HG03342 (cell line): ENCODE data around the gene SIX1.

Source experiments
- ATAC-seq: cut with Tn5 transposase; IDR thresholded peaks from one replicate; pipeline ENCODE4 v1.9.1; 2021; ENCODE audit warnings: mild to moderate bottlenecking, moderate library complexity; ENCODE audit not compliant: unreplicated experiment

Gene SIX1

DNA sequence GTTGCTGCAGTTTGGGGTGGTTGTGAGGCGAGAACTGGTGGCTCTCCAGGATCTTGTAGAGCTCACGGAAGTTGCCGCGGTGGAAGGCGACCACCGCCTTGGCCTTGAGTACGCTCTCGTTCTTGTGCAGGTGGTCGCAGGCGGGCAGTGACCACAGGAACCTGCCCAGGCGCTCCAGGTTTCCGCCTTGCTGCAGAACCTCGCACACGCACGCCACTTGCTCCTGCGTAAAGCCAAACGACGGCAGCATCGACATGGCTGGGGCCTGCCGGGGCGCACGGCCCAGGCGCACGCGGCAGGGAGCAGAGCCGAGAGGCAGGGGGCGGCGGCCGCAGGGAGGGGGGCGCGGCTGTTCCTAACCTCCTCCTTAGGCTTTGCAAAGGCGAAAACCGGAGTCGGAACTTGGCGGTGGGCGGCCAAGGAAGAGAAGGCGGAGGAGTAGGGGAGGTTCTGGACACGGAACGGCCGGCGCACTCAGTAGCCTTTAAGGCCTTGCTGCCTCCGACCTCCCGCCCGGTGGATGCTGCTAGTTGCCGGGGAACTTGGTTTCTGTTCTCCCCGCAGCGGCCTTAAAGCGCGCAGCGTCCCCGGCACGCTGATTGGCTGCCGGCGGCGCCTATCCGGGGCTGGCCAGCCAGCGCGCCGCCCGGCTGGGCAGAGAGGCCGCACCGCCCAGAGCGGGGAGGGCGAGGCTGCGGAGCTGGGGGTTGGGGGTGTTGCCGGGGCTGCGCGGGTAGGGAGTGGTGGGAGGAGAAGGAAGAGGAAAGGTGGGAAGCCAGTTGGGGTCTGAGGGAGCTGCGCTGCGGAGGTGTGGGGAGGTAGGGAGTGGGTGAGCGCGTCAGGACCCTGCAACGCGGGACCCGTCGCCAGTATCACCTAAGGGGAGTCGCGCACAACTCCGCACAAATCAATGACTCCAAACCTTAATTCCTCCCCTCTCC lies at the start of gene SIX1:
Gene SIX1, minus strand, starts transcription at position 544 of the 941 bp plus-strand sequence. Its CDS starts 288 bp downstream, at position 256.
- peak; percentile 59 for ATAC-seq

DNA sequence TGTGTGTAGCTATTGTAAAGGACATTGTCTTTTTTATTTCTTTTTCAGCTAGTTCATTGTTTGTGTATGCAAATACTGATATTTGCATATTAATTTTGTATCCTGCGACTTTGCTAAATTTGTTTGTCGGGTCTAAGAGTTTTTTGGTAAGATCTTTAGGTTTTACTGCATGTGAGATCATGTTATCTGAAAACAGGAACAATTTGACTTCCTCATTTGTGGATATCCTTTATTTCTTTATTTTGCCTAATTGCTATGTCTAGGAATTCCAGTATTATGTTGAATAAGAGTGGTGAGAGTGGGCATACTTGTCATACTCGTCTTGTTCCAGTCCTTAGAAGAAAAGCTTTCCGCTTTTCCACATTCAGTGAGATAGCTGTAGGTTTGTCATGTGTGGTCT lies 46.0 kb upstream of the SIX1 start:
- ATAC-seq: no peak

DNA sequence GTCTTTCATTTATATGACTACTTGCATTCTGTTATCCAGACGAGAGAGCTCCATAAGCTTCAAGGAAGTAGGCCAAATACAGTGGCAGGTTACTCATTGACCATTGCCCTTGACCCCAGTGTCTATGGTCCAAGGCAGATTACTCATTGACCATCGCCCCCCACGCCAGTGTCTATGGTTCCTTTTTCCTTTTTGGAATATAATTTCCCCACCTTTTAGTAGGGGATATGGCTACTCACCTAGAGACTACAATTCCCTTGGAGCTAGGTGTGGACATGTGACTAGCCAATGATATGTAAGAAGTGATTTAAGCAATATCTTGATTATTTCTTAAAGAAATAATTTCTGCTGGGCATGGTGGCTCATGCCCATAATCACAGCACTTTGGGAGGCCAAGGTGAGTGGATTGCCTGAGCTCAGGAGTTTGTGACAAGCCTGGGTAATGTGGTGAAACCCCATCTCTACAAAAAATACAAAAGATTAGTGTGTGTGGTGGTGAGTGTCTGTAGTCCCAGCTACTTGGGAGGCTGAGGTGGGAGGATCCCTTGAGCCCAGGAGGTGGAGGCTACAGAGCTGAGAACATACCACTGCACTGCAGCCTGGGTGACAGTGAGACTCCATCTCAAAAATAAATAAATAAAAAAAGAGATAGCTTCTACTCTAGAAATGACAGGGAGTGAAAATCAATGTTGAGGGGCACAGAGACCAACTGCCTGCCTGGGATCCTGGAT lies 42.3 kb upstream of the SIX1 start:
- no peak for ATAC-seq

DNA sequence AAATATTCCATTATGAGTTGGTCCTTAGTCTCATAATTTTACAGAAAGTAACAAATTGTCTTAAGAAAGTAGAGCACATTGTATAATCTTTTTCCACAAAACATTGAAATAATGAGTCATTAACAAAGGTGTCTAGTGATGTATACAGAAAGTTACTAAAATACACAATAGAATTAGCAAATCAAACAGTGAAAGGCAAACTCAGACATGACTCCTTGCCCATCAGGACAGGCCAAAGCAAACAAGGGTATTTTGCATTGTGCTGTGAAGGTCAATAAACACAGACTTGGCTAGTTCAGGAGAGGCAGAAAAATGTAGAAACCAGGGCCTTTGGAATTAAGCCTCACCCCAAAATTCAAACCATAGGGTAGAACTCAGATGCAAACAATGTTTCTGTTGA lies 37.6 kb upstream of the SIX1 start:
- no peak for ATAC-seq

DNA sequence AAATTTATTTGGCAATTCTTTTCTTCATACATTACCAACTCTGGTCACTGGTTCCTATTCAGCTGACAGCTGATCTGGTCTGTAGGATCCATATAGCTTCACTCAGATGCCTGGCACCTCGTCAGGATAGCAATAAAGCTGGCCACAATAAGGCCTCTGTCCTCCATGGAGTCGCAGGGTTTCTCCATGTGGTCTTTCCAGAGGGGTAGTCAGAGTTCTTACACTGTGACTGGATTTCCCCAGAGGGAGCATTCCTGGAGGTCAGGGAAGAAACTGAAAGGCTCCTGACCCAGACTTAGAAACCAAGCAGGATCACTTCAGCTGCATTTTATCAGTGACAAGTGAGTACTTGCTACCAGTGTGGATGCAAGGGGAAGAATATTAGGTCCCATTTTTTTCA lies 34.9 kb upstream of the SIX1 start:
- ATAC-seq: no peak

DNA sequence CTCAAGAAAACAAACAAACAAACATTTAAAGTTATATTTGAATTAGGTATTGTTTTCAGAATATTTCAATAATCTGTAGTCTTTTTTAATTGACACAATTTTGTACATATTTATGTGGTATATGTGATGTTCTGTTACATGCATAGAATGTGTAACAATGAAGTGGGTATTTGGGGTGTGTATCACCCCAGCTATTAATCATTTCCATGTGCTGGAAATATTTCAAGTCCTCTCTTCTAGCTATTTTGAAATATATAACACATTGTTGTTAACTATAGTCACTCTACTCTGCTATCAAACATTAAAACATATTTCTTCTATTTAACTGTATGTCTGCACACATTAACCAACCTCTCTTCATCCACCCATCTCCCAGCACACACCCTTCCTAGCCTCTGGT lies 32.0 kb upstream of the SIX1 start:
- no peak for ATAC-seq

DNA sequence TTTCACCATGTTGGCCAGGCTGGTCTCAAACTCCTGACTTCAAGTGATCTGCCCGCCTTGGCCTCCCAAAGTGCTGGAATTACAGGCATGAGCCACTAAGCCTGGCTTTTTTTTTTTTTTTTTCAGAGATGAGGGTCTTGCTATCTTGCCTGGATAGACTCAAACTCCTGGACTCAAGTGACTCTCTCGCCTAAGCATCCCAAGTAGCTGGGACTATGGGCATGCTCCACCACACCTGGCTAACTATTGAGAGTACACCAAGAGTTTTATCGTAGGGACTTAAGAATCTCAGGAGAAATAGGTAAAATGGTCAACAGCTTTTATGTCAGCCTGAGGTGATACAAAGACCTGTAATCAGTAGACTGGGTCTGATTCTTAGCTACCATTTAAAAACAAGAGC lies 31.2 kb upstream of the SIX1 start:
- no peak for ATAC-seq

DNA sequence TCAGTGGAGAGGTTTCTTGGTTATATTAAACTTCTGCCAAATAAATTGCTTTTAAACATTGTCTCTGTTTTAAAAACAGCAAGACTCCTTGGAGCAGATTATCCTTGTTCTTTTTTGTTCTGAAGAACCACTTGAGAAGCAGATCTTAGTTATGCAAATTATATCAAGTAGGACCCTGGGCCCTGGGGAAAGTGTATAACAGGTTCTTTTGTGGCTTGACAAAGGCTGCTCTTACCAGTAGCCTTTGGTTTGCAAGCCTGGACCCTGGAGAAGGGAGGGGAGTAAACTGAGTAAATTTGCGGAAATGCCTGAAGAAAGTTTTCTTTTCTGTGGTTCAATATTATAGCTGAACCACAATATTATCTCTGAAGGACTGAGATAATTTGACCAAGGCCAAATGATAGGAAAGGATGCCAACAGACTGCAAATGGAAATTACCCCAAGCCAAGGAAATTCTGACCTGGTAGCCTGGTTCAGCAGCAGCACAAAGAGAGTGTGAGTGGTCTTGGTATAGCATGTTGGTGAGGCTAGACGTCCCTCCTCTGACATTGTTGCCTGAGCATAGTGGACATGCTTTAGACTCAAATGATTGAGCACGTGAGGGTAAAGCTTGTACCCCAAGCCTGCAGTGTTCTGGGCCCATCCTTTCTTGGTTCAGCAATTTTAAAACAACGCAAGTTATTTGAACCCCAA lies 30.4 kb upstream of the SIX1 start:
- no peak for ATAC-seq

DNA sequence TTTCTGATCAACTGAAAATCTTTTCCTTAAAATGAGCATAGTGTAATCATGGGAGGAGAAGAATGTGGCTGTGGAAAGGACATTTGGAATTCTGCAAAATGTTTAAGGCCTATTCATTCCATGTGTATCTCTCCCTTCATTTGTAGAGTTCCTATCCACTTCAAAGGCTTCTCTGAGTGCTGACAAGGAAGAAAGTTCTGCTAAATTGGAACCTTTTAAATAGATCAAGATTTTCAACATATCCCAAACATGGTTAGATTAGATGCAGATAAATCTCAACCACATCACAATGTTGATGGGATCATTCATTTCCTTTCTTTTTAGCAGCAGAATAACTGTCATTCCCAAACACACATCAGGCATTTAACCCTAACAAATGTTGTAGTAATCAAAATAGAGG lies 28.4 kb upstream of the SIX1 start:
- ATAC-seq: no peak

DNA sequence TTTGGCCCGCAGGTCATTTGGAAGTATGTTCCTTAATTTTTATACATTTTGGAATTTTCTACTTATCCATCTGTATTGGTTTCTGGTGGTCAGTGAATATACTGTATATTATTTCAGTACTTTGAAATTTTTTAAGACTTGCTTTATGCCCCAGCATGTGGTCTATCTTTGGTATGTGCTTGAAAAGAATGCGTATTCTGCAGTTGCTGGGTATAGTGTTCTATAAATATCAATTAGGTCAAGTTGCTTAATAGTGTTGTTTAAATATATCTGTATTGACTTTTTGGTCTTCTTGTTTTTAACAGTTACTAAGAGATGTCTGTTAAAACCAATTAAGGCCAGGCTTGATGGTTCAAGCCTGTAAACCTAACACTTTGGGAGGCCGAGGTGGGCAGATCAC lies 21.7 kb upstream of the SIX1 start:
- no peak for ATAC-seq

DNA sequence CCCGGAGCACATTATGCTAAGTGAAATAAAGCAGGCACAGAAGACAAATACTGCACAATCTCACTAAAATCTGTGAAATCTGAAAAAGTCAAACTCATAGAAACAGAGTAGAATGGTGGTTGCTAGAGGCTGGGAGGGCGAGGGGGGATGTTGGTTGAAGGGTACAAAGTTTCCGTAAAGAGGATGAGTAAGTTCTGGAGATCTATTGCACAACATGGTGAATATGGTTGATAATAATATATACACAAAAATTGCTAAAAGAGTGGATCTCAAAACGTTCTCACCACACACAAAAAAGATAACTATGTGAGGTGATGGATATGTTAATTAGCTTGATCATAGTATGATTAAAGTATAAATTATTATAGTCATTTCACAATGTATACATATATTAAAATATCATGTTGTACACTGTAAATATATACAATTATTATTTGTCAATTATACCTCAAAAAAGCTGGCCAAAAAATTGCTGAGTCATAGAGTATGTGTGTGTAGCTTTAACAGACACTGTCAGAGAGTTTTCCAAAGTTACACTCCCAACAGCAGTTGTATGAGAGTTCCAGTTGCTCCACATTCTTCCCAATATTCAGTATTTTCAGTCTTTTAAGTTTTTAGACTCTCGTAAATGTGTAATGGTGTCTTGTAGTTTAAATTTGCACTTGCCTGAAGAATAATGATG lies 19.3 kb upstream of the SIX1 start:
- ATAC-seq: no peak

DNA sequence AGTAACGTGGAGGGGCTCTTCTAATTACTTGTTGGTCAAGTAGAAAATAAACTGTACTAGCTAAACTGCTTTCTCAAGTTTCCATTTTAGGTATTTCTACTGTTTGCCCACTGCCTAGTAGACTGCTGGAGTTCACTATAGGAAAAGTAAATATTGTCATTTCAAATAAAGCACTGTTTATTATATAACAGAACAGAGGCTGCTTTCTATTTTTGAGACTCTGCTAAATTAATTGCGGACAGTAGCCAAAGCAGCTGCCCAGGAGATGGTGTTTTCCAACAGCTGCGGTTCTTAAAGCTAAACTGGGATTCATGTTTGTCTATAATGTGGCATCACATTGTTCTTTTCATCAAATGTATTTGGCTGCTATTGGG lies 15.9 kb upstream of the SIX1 start:
- no peak for ATAC-seq

DNA sequence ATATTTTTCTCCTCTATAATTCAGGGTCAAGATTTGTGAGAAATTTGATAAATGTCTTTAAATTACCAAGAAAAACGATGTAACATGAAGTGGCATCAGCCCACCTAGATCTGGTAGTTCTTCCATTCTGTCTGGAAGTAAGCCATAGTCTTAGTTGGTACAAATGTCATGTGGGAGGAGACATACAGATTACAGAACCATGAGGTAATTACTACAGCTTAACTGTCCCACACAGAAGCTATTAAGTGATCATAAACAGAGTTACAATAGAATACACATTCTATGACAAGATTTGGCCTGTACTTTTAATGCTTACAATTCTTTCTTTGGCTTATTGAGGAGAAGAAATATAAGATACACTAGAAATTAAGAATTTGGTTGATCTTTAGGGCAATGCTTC lies 13.7 kb upstream of the SIX1 start:
- no peak for ATAC-seq

DNA sequence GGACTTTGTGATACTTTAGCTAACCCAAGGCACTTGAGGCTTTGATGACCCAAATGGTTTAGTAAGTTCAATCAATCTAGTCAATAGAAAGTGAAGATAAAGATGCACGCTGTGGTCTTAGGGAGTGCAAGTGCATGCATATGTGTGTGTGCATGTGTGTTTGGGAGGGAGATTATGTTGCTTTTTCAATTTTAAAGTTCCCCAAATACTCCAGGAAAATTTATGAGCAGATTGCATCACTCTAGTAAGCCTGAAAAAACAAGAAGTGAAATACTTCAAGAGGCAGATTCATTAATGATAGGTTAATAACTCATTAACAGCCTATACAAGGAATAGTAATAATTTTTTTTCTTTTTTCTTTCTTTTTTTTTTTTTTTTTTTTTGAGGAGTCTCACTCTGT lies 12.4 kb upstream of the SIX1 start:
- ATAC-seq: no peak

DNA sequence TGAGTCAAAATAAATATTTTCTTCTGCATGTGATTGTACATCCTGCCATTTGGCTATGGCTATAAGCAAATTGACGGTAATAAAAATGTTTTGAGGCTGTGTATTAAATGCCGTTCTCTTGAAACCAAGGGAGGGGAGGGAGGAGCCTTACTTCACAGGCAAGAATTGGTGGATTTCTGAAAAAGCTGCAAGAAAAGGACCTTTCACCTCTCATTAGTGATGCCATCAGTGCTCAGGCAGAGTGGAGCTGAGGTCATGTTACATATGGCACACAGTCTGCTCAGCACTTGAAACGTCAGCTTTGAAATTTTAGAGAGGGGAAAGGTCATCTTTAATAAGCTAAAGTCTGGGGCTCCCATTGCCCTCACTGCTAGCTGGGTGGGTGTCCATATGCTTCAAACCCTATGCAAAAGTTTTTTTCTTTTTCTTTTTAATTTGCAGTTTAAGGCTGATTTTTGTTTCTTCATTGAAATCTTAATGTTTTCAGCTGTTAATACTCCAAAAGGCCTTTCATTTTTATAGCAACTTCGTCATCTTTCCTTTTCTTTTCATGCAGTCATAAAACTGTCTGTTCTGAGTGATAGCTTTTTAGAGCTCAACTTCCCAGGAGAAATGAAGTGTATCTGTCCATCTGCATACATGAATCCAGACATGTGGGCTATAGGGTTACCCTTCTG lies 9.8 kb upstream of the SIX1 start:
- no peak for ATAC-seq

DNA sequence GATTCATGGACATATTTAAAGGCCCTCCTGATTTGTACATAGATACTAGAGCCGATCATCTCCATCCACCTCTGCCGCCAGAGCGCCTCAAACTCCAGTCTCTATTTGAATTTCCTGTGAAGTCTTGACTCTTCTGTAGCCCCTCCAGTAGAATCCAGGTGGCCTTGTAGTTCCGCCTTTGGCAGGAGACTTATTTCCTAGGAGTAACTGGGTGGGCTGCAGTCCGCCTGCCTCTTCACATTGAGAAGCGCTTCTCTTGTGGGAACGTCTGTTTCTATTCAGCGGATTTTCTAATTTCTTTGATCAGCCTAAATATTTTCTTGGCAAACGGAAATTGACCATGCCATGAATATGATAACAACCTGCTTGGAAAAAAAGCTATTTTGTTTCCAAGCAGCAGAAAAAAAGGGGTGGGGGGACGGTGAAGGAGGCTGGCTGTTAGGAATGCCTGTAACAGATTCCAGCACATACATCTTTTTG lies 9.0 kb upstream of the SIX1 start:
- no peak for ATAC-seq

DNA sequence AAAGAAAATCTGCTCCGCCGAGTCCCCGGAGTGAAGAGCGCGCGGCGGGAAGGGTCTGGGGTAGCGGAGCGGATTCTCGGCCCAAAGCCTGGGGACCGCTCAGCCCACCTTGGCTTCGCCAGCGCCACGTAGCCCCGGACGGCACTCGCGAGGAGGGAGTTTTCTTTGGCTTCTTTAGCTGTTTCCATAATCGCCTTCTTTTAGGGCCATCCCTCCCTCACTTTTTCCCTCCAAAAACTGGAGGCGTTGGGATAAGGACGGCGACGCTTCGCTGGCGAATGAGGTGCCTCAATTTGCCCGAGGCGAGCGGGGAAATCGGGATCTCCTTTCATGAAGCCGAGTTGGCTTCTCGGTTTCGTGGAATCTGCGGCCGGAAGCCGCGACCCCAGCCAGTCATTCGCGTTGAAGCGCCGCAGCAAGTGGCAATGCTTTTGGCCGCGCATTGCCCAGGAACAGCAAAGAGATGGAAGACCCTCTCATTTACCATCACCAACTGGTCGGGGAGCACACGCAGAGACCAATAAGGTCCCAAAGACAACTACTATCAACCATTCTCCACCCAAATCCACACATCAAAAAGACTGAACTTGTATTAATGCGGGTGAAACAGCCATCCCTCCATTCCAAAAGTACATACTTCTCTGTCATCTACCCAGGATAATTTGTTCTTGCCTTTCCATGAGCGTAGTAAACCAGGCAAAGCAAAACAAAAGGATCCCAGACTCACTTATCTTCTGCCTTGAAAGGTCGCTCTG lies 8.4 kb upstream of the SIX1 start:
- ATAC-seq: no peak

DNA sequence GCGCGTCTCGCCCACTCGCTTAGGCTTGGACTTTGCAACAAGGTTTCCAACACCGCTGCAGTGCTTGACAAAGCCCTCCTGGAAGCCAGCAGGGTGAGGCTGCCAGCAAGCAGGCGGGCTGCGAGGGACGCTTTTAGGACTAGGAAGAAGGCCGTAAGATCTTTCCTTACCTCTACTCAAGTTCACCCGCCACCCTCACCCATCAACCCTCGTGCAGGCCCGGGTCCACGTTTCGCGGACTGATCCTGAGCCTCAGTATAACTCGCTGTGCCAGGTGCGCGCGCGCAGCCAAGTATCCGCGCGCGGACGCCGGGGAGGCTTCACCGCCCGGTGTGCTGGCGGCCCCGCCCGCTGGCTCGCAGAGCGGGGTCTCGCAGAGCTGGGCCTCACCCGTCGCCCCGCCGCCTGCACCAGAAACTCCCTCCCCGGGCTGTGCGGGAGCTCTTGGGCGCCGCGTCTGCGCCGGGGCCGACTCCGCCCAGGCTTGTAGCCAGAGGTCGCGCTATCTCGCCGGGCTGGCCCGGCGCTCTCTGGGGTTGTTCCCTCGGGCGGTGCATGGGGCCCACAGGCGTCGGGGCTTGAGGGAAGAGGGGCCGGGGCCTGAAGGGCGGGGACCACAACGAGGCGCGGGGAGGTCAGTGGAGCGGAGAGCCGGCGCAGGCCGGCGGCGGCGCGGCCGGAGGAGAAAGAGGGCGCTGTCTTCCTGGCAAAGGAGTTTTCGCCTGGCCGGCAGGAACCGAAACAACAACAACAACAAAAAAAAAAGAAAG lies 7.6 kb upstream of the SIX1 start:
- ATAC-seq: peak; percentile 75
